GM19328 (cell line): ENCODE results near the gene PRAC2.
"Not testable (repeated sequence)": the region's sequence is repeated elsewhere in the genome, so short reads cannot be mapped to it uniquely, and the experiment has no call there.

Experiments
- ATAC-seq: cut with Tn5 transposase; IDR thresholded peaks from one replicate; pipeline ENCODE4 v1.9.1; 2021; ENCODE audit warnings: mild to moderate bottlenecking, moderate library complexity; ENCODE audit not compliant: unreplicated experiment

PRAC2 gene

GRCh38 chr17:48722915-48723422 lies at the start of gene PRAC2:
Gene PRAC2, plus strand, starts transcription at chr17:48723185. Its CDS starts 1,226 bp downstream, at chr17:48724411.
- no peak for ATAC-seq

GRCh38 chr17:48676963-48677558 lies 45.9 kb upstream of the PRAC2 start:
- ATAC-seq, result no peak

- ATAC-seq, result no peak
Measured at GRCh38 chr17:48678141-48678971, 44.6 kb upstream of the PRAC2 start.

GRCh38 chr17:48679385-48680096 lies 43.4 kb upstream of the PRAC2 start:
- ATAC-seq, result no peak

- no peak for ATAC-seq
Measured at GRCh38 chr17:48681609-48682008, 41.4 kb upstream of the PRAC2 start.

- no peak for ATAC-seq
Measured at GRCh38 chr17:48690655-48691054, 32.3 kb upstream of the PRAC2 start.

- no peak for ATAC-seq
Measured at GRCh38 chr17:48692049-48692448, 30.9 kb upstream of the PRAC2 start.

- no peak for ATAC-seq
Measured at GRCh38 chr17:48693178-48693577, 29.8 kb upstream of the PRAC2 start.

GRCh38 chr17:48701864-48702532 lies 21.0 kb upstream of the PRAC2 start:
- ATAC-seq, result no peak

- no peak for ATAC-seq
Measured at GRCh38 chr17:48704361-48705248, 18.4 kb upstream of the PRAC2 start.

- no peak for ATAC-seq
Measured at GRCh38 chr17:48711128-48711527, 11.9 kb upstream of the PRAC2 start.

GRCh38 chr17:48715496-48716399 lies 7.2 kb upstream of the PRAC2 start:
- ATAC-seq, result no peak

GRCh38 chr17:48716549-48716948 lies 6.4 kb upstream of the PRAC2 start:
- not testable (repeated sequence) for ATAC-seq

- no peak for ATAC-seq
Measured at GRCh38 chr17:48717367-48718226, 5.4 kb upstream of the PRAC2 start.

GRCh38 chr17:48718227-48718760 lies 4.7 kb upstream of the PRAC2 start:
- ATAC-seq, result no peak

- no peak for ATAC-seq
Measured at GRCh38 chr17:48718761-48719641, 4.0 kb upstream of the PRAC2 start.
